ENCODE measurements around the gene LRRTM3.

GRCh38 chr10:67072654-67073053 is 146.8 kb downstream of the LRRTM3 start:
- TF ChIP-seq CTCF (IDR thresholded peaks at IDR 0.05; ENCODE audit: low read depth, low read length, poor library complexity, severe bottlenecking) (no peak), EZH2phosphoT487 (IDR thresholded peaks at IDR 0.05; ENCODE audit: borderline replicate concordance, low read length) (no peak)
